Hindlimb muscle (tissue), 1 donor: ENCODE data around the gene RYK. TPM values are rescaled to one million over a fixed set of nuclear protein-coding genes. Genes with fewer than 3 reads are reported as not detected.

ENCODE experiments used
- DNase-seq: peaks from one replicate; pipeline ENCODE4 v3.0.0-alpha.2; 2013
- polyA plus RNA-seq: library from polyadenylated mRNA; unstranded; fragments of 120-200 nt; gene quantifications from one replicate; pipeline ENCODE4 v1.2.1, GENCODE V29; 2013; ENCODE audit not compliant: insufficient read length

Gene RYK
- polyA plus RNA-seq, 1 donor, result 52.3 TPM

DNA sequence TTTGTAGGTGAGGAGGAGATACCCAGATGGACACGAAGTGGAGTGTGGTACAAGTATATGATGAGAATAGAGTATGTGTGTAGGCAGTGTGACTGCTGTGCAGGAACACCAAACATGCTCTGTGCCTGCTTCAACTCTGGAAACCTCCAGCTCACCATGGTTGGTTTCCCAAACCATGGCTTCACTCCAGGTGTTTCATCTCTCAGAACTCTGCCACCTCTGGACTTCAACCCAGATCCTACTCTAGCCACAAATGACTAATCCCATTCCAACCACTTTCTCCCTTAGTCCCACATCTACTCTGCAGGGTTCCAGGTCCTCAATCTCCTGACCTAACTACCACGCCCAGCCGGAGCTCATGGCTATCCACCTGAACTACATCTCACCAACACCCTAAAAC, 102.1 kb downstream of the RYK start:
- DNase-seq, result no peak

DNA sequence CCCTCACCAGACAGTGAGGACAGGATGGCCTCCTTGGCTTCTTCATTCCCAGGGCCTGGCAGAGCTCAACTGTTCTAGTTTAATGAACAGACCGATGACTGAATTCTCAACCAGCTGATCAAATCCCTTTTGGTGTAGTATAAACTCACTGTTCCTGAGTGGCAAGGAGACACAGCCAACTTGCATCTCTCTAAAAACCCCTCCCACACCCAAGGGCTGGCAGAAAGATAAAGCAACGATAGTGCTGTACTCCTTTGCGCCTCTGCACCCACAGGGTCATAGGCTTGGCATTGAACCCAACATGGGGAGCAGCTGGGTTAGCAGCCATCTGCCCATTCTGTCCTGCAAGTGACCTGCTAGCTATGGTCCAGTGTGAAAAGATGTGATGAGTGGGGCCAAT, 103.2 kb downstream of the RYK start:
- no peak for DNase-seq

DNA sequence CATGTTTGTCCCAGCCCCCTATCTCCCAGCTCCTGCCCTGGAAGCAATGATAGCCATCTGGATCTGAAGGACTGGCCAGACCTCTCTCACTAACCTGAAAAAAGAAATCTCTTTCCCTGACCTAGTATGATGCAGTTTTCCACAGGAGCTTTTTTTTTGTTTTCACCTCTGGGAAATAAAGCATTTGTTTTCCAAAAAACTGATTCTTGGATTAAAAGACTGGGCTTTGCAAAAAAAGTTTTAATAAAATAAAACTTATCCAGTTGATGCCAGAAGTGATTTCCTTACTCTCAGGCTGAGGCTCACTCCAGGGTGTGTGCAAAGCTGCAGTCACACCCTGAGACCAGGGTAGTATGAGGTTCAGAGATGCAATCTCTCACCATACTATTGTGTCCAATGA, 104.0 kb downstream of the RYK start:
- DNase-seq, result no peak

DNA sequence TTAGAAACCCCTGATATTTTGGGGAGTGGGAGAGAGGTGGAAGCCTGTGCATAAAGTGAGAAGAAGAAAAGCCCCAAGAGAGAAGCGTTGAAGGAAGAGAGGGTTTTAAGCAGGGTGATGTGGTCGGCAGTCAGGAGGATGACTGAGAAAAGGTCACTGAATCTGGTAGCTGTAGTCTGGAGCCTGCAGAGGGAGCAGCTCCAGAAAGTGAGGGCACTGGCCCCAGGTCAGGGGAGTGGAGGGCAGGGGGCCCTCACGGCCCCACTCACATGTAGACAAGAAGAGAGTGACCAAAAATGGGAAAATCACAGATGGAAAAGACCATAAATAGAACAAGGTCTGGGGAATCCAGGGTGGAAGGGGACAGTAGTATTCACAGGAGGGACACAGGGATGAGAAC, 105.5 kb downstream of the RYK start:
- no peak for DNase-seq

DNA sequence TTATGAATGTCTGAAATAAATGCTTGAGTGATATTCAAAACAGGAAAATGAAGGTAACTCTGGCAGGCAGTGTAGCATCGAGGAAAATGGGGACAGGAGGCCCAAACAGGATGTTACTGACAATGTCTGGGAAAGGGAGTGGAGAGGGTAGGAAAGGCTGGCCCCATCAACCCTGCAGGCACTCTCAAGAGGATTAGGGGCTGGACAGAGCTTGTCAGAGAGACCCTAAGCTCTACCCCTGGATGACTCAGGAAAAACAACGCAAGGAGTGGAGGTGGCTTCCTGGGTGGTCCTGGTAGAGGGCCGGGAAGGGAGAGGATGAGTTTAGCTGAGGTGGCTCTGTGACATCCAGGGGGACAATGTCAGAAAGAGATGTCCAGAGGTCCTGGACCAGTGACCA, 106.0 kb downstream of the RYK start:
- DNase-seq, result no peak

- DNase-seq, result no peak
Observed at GRCh38 chr3:134143828-134144401, 106.7 kb downstream of the RYK start.

DNA sequence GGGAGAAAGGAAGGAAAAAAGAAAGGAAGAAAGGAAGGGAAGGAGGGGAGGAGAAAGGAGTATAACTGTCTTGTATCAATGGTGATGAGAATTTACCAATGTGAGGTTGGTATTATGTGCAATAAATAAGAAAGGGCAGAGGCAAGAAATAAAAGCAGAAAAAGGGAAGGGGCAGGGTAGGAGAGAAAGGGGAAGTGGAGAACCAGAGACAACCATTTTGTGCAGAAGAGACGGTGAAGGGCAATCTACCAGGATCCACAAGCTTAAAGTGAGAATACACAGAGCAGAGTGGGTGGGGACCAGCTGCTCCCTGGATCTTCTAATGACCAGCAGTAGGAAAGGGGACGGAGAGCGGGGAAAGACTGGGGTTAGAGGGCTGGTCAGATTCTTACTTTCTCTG, 114.1 kb downstream of the RYK start:
- DNase-seq, result no peak

GRCh38 chr3:134134698-134135415, 115.8 kb downstream of the RYK start:
- DNase-seq, result no peak

GRCh38 chr3:134134240-134134639, 116.4 kb downstream of the RYK start:
- no peak for DNase-seq

- no peak for DNase-seq
Observed at GRCh38 chr3:134132961-134133360, 117.7 kb downstream of the RYK start.

DNA sequence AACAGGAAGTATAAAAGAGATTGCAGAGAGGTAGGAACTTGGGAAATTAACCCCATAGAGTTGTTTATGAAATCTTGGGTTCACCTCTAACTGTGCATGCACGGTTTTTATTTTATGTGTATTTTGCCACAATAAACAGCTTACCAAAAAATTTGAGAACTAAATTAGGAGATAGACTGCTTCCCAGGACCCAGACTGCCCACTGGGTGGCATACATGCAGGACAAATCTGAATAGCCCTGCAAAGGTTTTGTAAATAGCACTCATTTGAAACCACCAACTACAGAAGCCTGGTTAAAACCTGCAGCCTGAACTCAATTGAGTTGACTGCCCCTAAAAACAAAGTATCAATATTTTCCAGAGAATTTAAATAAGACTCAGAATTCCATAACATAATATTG, 124.5 kb downstream of the RYK start:
- no peak for DNase-seq

DNA sequence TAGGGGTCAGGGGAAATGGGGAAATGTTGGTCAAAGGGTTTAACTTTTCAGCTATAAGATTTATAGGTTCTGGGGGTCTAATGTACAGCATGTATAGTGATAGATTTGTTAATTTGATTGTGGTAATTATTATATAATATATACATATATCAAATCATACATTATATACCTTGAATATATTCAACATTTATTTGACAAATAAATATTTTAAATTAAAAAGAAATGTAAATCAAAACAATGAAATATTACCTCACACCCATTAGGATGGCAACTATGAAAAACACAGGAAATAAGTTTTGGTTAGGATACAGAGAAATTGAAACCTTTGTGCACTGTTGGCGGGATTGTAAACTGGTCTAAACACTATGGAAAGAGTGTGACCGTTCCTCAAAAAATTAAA, 135.9 kb downstream of the RYK start:
- DNase-seq, result no peak

DNA sequence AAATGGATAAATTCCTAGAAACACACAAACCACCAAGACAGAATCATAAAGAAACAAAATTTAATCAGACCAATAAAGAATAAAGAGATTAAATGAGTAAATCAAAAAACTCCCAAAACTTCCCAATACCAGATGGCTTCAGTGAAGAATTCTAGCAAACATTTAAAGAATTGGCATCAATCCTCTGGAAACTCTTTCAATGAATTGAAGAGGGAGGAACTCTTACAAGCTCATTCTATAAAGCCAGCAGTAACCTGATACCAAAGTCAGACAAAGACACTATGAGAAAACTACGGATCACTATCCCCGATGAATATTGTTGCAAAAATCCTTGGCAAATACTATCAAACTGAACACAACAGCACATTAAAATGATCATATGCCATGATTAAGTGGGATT, 139.0 kb downstream of the RYK start:
- peak; percentile 19 for DNase-seq

DNA sequence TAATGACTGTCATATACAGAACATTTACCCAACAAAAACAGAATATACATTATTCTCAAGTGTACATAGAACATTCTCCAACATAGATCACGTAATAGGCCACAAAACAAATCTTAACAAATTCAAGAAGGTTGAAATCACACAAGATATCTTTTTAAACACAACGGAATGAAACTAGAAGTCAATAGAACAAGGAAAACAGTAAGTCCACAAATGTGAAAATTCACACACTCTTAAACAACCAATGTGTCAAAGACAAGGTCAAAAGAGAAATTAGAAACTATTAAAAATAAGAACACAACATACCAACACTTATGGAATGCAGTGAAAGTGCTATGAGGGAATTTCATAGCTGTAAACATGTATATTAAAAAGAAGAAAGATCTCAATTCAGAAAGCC, 139.7 kb downstream of the RYK start:
- no peak for DNase-seq

Other genes starting within 250 kb of the RYK start
- gene SLCO2A1, start 220.9 kb downstream of the RYK start, polyA plus RNA-seq, result 1.4 TPM
- 73.7 TPM for gene AMOTL2, start 123.6 kb upstream of the RYK start, polyA plus RNA-seq
- 60.3 TPM for gene ANAPC13, start 235.1 kb upstream of the RYK start, polyA plus RNA-seq
- gene CEP63, start 235.2 kb upstream of the RYK start, polyA plus RNA-seq, result 35.5 TPM